SK-N-SH treated with all-trans-retinoic acid at 6 μM for 48 hours (cell line): ENCODE results near the gene NTM.

Source experiments
- ATAC-seq: fragments of 200-7000 bp; cut with Tn5 transposase; 3 replicates; pipeline ENCODE4 v1.9.1; 2020; ENCODE audit warnings: mild to moderate bottlenecking, moderate library complexity
- ARNTL ChIP-seq: fragments of 450-650 bp; formaldehyde crosslinking; IDR thresholded peaks from 2 replicates; pipeline ENCODE4 v1.5.0; 2020; ENCODE audit warnings: low read depth, mild to moderate bottlenecking, moderate library complexity, borderline replicate concordance
- BACH2 ChIP-seq: fragments of 250-450 bp; sonication (Bioruptor Pico); IDR thresholded peaks from 2 replicates; pipeline ENCODE4 v1.9.0; 2021; ENCODE audit warnings: mild to moderate bottlenecking, borderline replicate concordance
- CSDC2 ChIP-seq: fragments of 250-450 bp; sonication (Bioruptor Pico); IDR thresholded peaks from 2 replicates; pipeline ENCODE4 v1.5.0; 2020; ENCODE audit warnings: mild to moderate bottlenecking, moderate library complexity
- ESRRG ChIP-seq: fragments of 250-450 bp; sonication (Bioruptor Pico); IDR thresholded peaks from 2 replicates; pipeline ENCODE4 v1.6.1; 2021; ENCODE audit warnings: mild to moderate bottlenecking
- GLIS3 ChIP-seq: fragments of 250-450 bp; sonication (Bioruptor Pico); IDR thresholded peaks from 2 replicates; pipeline ENCODE4 v1.5.0; 2020; ENCODE audit warnings: mild to moderate bottlenecking, moderate library complexity
- ISL1 ChIP-seq: fragments of 250-450 bp; sonication (Bioruptor Pico); IDR thresholded peaks from 2 replicates; pipeline ENCODE4 v2.1.2; 2022; ENCODE audit warnings: mild to moderate bottlenecking, moderate library complexity
- OSR1 ChIP-seq: fragments of 250-450 bp; sonication (Bioruptor Pico); IDR thresholded peaks from 2 replicates; pipeline ENCODE4 v1.8.0; 2022; ENCODE audit warnings: moderate library complexity, mild to moderate bottlenecking, inconsistent platforms
- PPARA ChIP-seq: fragments of 250-450 bp; sonication (Bioruptor Pico); IDR thresholded peaks from 2 replicates; pipeline ENCODE4 v1.5.0; 2020; ENCODE audit warnings: mild to moderate bottlenecking, borderline replicate concordance
- RARB ChIP-seq: fragments of 250-450 bp; sonication (Bioruptor Pico); IDR thresholded peaks from 2 replicates; pipeline ENCODE4 v1.8.0; 2021; ENCODE audit warnings: mild to moderate bottlenecking, moderate library complexity
- SNAI2 ChIP-seq: fragments of 250-450 bp; sonication (Bioruptor Pico); IDR thresholded peaks from 2 replicates; pipeline ENCODE4 v1.5.0; 2020; ENCODE audit warnings: mild to moderate bottlenecking, moderate library complexity
- TOX ChIP-seq: fragments of 250-450 bp; sonication (Bioruptor Pico); IDR thresholded peaks from 2 replicates; pipeline ENCODE4 v1.8.0; 2021; ENCODE audit warnings: mild to moderate bottlenecking, moderate library complexity, borderline replicate concordance
- ZC3H10 ChIP-seq: fragments of 250-450 bp; sonication (Bioruptor Pico); IDR thresholded peaks from 2 replicates; pipeline ENCODE4 v1.5.1; 2021; ENCODE audit warnings: mild to moderate bottlenecking, moderate library complexity
- ZFP3 ChIP-seq: fragments of 250-450 bp; sonication (Bioruptor Pico); IDR thresholded peaks from 2 replicates; pipeline ENCODE4 v1.5.0; 2020; ENCODE audit warnings: mild to moderate bottlenecking, moderate library complexity
- ZFP30 ChIP-seq: fragments of 450-650 bp; formaldehyde crosslinking; IDR thresholded peaks from 2 replicates; pipeline ENCODE4 v1.5.0; 2022; ENCODE audit warnings: mild to moderate bottlenecking, moderate library complexity
- ZNF565 ChIP-seq: fragments of 450-650 bp; formaldehyde crosslinking; conservative IDR thresholded peaks from 2 replicates; pipeline ENCODE4 v1.5.0; 2020; ENCODE audit warnings: low read depth, mild to moderate bottlenecking, moderate library complexity
- ZNF70 ChIP-seq: fragments of 450-650 bp; formaldehyde crosslinking; IDR thresholded peaks from 2 replicates; pipeline ENCODE4 v1.5.0; 2020; ENCODE audit warnings: mild to moderate bottlenecking, moderate library complexity
- ZNF8 ChIP-seq: fragments of 450-650 bp; formaldehyde crosslinking; IDR thresholded peaks from 2 replicates; pipeline ENCODE4 v1.5.0; 2020; ENCODE audit warnings: mild to moderate bottlenecking, moderate library complexity
- TF ChIP-seq, protein P1 (sequence below): fragments of 250-450 bp; sonication (Bioruptor Pico); IDR thresholded peaks from 2 replicates; pipeline ENCODE4 v1.5.1; 2020; ENCODE audit warnings: low read depth, mild to moderate bottlenecking, moderate library complexity
- TF ChIP-seq, protein P2 (sequence below): fragments of 250-450 bp; sonication (Bioruptor Pico); IDR thresholded peaks from 2 replicates; pipeline ENCODE4 v1.8.0; 2021; ENCODE audit warnings: low read depth, mild to moderate bottlenecking, moderate library complexity, borderline replicate concordance
- TF ChIP-seq, protein P3 (sequence below): fragments of 250-450 bp; sonication (Bioruptor Pico); IDR thresholded peaks from 2 replicates; pipeline ENCODE4 v1.5.1; 2021; ENCODE audit warnings: mild to moderate bottlenecking, moderate library complexity

Gene NTM

DNA sequence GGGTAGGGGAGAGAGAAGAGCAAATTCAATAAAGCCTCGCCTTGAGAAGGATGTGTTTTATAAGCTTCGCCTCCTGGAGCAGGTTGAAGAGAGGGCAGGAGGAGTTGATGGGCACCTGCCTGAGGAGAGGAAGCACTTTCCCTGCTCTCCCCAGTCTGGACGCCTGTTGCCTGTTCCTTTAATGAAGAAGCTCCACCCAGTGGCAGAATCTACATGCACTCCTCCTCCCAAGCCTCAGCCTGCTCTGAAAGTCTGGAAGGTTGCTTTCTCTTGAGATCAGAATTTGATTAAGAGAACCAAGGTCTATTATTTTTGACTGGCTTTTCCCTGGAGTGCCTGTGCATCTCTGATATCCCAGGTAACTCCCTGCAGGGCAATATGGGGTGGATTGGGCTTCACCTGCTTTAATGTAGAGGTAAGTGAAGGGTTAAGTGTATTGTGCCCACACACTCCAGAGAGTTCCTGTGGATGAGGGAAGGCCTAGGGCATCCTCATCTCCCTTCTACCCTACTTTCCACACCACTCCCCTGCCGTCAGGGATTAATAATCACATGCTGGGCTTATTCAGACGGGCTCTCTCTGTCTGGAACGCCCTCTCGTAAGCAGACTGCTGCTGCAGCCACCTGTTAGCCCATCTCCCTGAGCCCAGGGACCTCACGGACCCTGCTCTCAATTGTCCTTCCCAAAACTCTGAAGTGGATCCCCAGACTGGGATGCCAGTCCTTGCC is 22.3 kb downstream of the NTM start:
- ATAC-seq, result no peak
- TF ChIP-seq RARB (CRISPR knock-in tag), result no peak
- no peak for TF ChIP-seq ZNF70 (CRISPR knock-in tag)
- TF ChIP-seq TOX (CRISPR knock-in tag), result no peak
- no peak for TF ChIP-seq ZFP30 (CRISPR knock-in tag)
- TF ChIP-seq ZNF8 (CRISPR knock-in tag), result no peak
- TF ChIP-seq SNAI2 (CRISPR knock-in tag), result no peak
- TF ChIP-seq ESRRG (CRISPR knock-in tag), result no peak
- TF ChIP-seq, protein P1, sequence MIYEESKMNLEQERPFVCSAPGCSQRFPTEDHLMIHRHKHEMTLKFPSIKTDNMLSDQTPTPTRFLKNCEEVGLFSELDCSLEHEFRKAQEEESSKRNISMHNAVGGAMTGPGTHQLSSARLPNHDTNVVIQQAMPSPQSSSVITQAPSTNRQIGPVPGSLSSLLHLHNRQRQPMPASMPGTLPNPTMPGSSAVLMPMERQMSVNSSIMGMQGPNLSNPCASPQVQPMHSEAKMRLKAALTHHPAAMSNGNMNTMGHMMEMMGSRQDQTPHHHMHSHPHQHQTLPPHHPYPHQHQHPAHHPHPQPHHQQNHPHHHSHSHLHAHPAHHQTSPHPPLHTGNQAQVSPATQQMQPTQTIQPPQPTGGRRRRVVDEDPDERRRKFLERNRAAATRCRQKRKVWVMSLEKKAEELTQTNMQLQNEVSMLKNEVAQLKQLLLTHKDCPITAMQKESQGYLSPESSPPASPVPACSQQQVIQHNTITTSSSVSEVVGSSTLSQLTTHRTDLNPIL (CRISPR knock-in tag), result no peak
- TF ChIP-seq CSDC2 (CRISPR knock-in tag), result no peak
- TF ChIP-seq ZNF565 (CRISPR knock-in tag), result no peak

DNA sequence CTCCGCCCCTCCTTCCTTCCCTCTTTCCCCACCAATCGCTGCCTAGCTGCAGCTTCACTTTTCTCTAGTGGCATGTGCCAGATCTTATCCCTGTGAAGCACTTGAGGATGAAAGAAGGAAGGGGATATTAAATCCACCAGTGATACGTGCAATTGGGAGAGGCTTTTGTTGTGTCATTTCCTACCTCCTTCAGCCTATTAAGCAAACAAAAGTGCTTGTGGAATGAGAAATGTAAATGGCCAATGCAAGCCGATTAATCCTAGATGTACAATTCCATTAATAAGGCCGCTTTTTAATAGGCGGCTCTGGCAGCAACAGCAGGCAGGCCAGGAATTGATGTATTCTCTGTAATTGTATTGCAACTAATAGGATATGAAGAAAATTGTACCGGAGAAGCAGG is 23.3 kb downstream of the NTM start:
- TF ChIP-seq SNAI2 (CRISPR knock-in tag) (no peak), BACH2 (CRISPR knock-in tag) (no peak), ZNF70 (CRISPR knock-in tag) (no peak), ZFP30 (CRISPR knock-in tag) (no peak), OSR1 (CRISPR knock-in tag) (no peak), ZNF8 (CRISPR knock-in tag) (no peak), GLIS3 (no peak)
- TF ChIP-seq, protein P2, sequence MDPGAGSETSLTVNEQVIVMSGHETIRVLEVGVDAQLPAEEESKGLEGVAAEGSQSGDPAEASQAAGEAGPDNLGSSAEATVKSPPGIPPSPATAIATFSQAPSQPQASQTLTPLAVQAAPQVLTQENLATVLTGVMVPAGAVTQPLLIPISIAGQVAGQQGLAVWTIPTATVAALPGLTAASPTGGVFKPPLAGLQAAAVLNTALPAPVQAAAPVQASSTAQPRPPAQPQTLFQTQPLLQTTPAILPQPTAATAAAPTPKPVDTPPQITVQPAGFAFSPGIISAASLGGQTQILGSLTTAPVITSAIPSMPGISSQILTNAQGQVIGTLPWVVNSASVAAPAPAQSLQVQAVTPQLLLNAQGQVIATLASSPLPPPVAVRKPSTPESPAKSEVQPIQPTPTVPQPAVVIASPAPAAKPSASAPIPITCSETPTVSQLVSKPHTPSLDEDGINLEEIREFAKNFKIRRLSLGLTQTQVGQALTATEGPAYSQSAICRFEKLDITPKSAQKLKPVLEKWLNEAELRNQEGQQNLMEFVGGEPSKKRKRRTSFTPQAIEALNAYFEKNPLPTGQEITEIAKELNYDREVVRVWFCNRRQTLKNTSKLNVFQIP (CRISPR knock-in tag), result no peak
- TF ChIP-seq, protein P1 (CRISPR knock-in tag), result no peak
- ATAC-seq, result no peak

DNA sequence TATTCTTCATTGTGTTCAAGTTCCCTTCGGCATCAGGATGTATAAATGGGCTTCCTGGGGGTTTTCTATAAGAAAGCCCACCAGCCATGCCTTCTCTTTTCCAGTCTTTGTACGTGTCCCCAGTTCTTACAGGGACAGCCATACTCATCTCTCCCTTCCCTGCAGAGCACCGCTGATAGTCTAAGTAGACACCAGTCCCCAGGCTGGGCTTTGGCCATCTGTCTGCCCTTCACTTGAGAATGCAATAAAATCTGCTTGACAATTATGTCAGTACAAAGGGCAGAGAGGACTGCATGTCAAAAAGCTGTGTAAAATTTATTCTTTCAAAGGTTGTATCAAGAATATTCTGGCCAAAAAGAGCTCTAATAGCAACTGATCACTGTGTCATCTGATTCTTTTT is 27.3 kb downstream of the NTM start:
- ATAC-seq, result no peak
- no peak for TF ChIP-seq ISL1
- TF ChIP-seq, protein P3, sequence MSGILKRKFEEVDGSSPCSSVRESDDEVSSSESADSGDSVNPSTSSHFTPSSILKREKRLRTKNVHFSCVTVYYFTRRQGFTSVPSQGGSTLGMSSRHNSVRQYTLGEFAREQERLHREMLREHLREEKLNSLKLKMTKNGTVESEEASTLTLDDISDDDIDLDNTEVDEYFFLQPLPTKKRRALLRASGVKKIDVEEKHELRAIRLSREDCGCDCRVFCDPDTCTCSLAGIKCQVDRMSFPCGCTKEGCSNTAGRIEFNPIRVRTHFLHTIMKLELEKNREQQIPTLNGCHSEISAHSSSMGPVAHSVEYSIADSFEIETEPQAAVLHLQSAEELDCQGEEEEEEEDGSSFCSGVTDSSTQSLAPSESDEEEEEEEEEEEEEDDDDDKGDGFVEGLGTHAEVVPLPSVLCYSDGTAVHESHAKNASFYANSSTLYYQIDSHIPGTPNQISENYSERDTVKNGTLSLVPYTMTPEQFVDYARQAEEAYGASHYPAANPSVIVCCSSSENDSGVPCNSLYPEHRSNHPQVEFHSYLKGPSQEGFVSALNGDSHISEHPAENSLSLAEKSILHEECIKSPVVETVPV (CRISPR knock-in tag), result no peak
- no peak for TF ChIP-seq ARNTL (CRISPR knock-in tag)
- no peak for TF ChIP-seq RARB (CRISPR knock-in tag)
- no peak for TF ChIP-seq ZFP30 (CRISPR knock-in tag)
- no peak for TF ChIP-seq TOX (CRISPR knock-in tag)
- TF ChIP-seq PPARA (CRISPR knock-in tag), result no peak
- TF ChIP-seq, all 23 proteins: peak for 0

DNA sequence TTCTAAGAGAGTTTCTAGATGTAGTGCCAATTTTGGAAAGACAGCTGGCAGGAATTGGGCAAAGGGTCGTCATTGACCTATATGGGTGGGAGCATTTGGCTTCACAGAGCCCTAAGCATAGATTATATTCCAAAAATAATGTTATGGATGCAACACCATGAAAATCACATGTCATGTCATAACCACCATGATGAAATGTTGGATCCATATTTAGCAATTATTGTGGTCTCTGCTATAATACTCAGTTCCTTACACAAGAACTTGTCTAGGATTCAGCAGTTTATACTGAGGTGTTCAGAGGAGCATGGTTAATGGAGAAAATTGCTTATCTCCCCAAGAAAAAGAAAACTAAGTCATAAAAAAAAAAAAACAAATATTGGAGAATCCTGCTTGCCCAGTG is 31.6 kb downstream of the NTM start:
- ATAC-seq, result no peak
- no peak for TF ChIP-seq ZFP3
- TF ChIP-seq ISL1, result no peak
- TF ChIP-seq, protein P2 (CRISPR knock-in tag), result no peak
- no peak for TF ChIP-seq RARB (CRISPR knock-in tag)
- no peak for TF ChIP-seq CSDC2 (CRISPR knock-in tag)
- no peak for TF ChIP-seq ZC3H10 (CRISPR knock-in tag)
- TF ChIP-seq OSR1 (CRISPR knock-in tag), result no peak
- TF ChIP-seq ZNF565 (CRISPR knock-in tag), result no peak
- TF ChIP-seq BACH2 (CRISPR knock-in tag), result no peak
- no peak for TF ChIP-seq PPARA (CRISPR knock-in tag)
- TF ChIP-seq GLIS3, result no peak
- TF ChIP-seq, protein P3 (CRISPR knock-in tag), result no peak
